ENCODE data around the gene RAB35. TPM values are rescaled to one million over a fixed set of nuclear protein-coding genes. Genes with fewer than 3 reads are reported as not detected.

The RAB35 gene
- total RNA-seq, 1 donor from 2014 or later: 52.2 TPM

Small RNA genes within 50 kb of the gene (microRNA-seq; reads per million reads assigned to microRNA genes)
- not detected for gene MIR4498

Other genes starting within 250 kb of the RAB35 start
- 42.7 TPM for gene CIT, start 239.4 kb downstream of the RAB35 start, total RNA-seq
- 1.5 TPM for gene BICDL1, start 127.5 kb downstream of the RAB35 start, total RNA-seq
- gene GCN1, start 78.0 kb upstream of the RAB35 start, total RNA-seq: 82.6 TPM
- gene RPLP0, start 84.4 kb upstream of the RAB35 start, total RNA-seq: 760 TPM
- 183 TPM for gene PXN, start 149.0 kb upstream of the RAB35 start, total RNA-seq
- 15,390 TPM for gene RNU4-2, start 175.2 kb upstream of the RAB35 start, total RNA-seq
- 1,748 TPM for gene RNU4-1, start 176.5 kb upstream of the RAB35 start, total RNA-seq
- gene SIRT4, start 185.6 kb upstream of the RAB35 start, total RNA-seq: 0.76 TPM
- gene PLA2G1B, start 211.0 kb upstream of the RAB35 start, total RNA-seq: not detected

Data from sciatic nerve (tissue), 1 donor.